ENCODE data around the gene SSC5D.

DNA sequence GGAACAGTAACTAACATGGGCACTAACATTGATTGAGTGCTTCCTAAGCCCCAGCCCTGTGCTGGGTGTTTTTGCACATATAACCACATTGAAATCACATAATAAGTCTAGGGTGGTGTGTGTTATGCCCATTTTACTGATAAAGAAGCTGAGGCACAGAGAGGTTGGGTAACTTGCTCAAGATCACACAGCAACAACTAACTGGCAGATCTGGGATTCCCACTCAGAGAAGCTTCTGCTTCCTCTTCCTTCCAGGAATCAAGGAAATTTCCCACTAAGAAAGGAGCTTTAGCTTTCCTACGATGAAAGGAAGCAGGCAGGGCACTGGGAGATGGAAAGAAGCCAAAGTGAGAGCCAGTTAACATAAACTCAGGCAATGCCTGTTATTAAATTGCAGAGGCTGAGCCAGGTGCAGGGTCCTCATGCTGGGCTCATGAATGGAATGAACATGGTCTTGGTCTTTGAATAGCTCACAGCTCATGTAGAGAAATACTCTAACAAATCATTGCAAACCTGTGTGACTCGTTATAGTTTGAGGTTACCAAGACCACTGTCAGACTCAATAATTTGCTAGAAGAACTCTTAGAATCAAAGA lies 10.1 kb downstream of the SSC5D start:
- TF ChIP-seq, protein P1, sequence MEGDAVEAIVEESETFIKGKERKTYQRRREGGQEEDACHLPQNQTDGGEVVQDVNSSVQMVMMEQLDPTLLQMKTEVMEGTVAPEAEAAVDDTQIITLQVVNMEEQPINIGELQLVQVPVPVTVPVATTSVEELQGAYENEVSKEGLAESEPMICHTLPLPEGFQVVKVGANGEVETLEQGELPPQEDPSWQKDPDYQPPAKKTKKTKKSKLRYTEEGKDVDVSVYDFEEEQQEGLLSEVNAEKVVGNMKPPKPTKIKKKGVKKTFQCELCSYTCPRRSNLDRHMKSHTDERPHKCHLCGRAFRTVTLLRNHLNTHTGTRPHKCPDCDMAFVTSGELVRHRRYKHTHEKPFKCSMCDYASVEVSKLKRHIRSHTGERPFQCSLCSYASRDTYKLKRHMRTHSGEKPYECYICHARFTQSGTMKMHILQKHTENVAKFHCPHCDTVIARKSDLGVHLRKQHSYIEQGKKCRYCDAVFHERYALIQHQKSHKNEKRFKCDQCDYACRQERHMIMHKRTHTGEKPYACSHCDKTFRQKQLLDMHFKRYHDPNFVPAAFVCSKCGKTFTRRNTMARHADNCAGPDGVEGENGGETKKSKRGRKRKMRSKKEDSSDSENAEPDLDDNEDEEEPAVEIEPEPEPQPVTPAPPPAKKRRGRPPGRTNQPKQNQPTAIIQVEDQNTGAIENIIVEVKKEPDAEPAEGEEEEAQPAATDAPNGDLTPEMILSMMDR (IDR thresholded peaks at IDR 0.05) = no peak
- TF ChIP-seq POLR2A (IDR thresholded peaks at IDR 0.05) = no peak
